ENCODE measurements around the gene DSG1.
"Not testable (repeated sequence)": the region's sequence is repeated elsewhere in the genome, so short reads cannot be mapped to it uniquely, and the experiment has no call there.

Gene DSG1

GRCh38 chr18:31317860-31318259 is at the start of gene DSG1:
DSG1 (plus strand) TSS chr18:31318160; CDS start chr18:31318301, 141 bp downstream.
- DNase-seq: no peak

DNA sequence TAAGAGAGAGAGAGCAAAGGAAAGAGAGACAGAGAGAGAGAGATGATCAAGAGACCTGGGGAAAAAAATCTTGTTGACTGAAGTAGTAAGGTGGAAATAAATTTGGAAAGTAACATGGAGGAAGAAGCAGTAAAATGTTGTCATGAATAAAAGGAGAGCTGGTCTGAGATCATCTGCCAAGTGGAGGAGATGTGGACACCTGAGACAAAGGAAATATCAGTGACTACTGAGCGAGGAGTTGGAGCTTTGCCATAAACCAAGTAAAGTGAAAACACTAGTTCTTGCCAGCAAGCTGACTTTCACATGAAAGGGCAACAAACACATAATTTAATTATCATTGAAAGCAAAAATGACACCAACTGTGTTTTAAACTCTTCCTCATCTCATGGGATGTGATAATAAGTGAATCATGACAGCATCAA is 49.0 kb upstream of the DSG1 start:
- DNase-seq: no peak

DNA sequence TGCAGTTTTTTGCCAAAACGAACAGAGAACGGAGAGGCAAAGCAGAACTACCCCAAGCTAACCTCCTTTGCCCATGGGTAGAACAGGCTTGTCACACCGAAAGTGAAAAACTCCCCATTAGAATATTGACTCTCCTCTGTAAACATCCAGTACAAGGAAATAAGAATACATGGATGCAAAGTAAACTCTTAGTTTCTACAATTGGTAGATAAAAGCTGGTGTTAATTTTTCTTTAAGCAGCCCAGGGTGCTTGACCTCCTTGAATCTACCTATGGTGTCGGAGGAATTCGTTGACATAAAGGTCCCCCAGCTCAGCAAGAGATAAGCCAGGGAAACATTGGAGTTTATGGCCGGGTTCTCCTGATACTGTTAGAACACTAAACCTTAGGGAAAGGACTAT is 48.4 kb upstream of the DSG1 start:
- no peak for DNase-seq

DNA sequence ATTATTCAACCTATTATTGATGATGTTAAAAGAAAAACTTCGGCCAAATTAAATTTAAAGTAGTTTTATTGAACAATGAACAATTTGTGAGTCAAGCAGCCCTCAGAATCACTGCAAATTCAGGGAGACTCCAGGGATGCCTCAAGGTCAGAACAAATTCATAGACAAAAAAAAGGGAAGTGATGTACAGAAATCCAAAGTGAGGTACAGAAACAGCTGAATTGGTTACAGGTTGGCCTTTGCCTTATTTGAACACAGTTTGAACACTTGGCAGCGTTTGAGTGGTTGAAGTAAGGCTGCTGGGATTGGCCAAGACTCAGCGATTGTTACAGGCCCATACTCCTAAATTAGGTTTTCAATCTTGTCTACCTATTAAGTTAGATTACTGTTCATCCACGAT is 47.4 kb upstream of the DSG1 start:
- no peak for DNase-seq

DNA sequence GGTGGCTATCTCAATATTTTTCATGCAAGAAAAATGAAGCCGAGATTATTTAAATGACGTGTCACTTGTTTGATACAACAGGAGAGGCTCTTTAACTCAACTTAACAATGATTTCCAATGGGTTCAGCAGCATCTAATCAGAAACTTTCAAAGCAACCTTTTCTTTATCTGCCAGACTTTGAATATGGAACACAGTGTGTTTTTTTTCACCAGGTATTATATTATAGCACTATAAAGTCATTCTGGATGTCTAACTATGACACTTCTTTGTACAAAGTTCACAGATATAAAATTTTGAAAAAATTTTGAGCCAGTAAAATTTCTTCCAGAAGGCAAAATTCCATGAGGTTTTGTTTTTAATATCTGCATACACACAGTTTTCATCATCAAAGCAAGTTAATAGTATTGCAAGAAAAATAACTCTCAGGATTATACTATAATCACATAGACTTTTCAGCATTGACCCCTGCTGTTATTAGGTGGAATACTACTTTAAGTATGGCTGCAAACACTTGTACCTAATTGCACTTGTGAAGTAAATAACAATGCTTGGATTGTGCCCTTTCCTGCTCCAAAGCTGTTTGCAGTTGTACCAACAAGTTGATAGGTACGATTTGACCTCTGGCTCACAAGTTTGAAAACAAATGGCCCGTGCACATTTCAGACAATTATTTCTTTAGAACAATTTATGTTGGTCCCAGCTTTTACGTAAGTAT is 44.0 kb upstream of the DSG1 start:
- DNase-seq: no peak

DNA sequence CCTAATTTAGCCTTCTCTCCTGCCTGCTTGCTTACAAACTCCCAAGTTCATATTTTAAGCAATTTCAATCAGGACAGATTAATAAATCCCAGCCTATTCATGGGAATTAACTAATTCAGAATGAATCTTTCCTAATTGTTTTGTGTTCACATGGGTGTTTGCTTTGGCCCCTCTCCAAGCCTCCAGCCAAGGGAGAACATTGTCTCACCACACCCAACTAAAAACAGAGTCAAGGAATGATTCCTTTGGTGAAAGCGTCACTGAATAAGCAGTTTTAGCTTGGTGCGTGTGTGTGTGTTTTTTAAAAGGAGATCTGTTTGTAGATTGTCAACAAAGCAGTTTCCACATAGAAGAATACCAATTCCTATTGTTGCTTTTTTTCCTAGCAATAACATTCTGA is 43.0 kb upstream of the DSG1 start:
- no peak for DNase-seq

- no peak for DNase-seq
Measured at GRCh38 chr18:31275722-31276463, 42.1 kb upstream of the DSG1 start.

- no peak for DNase-seq
Measured at GRCh38 chr18:31278609-31279071, 39.3 kb upstream of the DSG1 start.

GRCh38 chr18:31280502-31280901 is 37.5 kb upstream of the DSG1 start:
- DNase-seq: no peak

DNA sequence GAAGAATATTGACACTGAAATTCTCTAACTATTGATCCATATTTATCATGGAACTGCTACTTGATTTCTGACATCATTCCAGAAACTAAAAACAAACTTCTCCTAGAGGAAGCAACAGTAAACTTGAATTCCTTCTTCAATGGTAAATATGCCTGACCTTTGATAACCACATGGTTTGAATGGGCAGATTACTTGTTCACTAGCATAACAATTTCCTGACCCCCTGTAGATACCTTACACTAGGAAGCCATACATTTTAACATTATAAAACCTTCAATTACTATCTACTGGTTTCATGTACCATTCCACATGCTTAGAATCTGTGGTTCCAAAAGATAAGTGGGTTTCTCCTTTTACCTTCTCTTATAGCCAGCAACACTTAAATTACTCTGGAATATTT is 36.5 kb upstream of the DSG1 start:
- no peak for DNase-seq

- not testable (repeated sequence) for DNase-seq
Measured at GRCh38 chr18:31289446-31289845, 28.5 kb upstream of the DSG1 start.

GRCh38 chr18:31291688-31292087 is 26.3 kb upstream of the DSG1 start:
- no peak for DNase-seq

DNA sequence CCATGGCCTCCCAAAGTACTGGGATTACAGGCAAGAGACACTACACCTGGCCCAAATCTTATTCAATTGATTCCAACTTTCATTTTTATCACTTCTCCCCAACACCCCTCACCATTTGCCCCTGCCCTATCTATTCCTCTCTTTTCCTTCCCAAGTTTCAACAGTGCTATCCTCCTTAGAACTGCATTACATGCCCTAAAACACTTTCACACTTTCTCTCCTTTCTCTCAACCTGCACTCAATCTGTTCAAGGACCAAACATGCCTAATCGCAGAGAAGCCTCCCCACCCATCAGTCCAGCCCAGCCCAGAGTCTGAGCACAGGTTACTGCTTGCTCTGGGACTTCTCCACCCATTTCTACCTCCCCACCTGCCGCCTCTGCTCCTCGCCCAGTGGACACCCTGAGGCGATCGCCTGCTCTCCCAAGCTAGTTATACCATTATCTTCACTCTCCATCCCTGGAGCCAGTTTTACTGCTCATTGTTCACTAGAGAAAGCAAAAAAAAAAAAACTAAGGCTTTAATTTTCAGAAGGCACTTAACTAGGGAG is 23.7 kb upstream of the DSG1 start:
- DNase-seq: no peak

- DNase-seq: no peak
Measured at GRCh38 chr18:31297248-31297647, 20.7 kb upstream of the DSG1 start.

- no peak for DNase-seq
Measured at GRCh38 chr18:31301201-31301655, 16.7 kb upstream of the DSG1 start.

GRCh38 chr18:31302991-31303390 is 15.0 kb upstream of the DSG1 start:
- DNase-seq: no peak

GRCh38 chr18:31303771-31304170 is 14.2 kb upstream of the DSG1 start:
- no peak for DNase-seq

DNA sequence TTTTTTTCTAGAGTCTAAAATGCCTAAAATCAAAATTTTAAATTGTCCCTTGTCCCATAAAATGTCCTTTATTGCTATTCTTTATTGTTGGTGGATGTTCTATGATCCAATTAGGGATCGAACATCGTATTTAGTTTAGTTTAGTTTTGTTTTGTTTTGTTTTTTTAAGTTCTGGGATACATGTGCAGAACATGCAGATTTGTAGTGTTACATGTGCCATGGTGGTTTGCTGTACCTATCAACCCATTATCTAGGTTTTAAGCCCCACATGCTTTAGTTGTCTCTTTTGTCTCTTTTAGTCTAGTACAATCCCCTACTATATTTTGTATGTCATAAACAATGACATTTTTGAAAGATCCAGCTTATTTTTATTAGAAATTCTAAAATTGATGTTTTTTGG is 8.8 kb upstream of the DSG1 start:
- DNase-seq: no peak

DNA sequence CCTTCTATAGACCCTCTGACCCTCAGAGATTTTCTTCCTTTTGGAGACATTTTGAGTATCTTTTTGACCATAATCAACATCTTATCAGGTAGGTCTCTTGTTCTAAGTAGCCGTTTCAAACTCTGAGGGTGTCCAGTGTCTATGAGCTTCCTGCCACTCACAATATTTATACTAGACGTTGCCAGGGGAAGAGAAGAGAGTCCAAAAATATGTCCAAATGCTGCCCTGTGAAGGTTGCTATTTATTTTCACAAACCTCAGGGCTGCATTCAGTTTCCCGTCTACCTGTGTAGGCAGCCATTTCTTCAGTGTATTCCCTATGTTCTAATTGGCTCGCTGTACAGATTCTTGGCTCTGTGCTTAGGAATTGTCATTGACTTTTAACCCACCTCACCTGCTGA is 986 bp upstream of the DSG1 start:
- DNase-seq: no peak

GRCh38 chr18:31321719-31322118 is 3.8 kb downstream of the DSG1 start:
- no peak for DNase-seq

DNA sequence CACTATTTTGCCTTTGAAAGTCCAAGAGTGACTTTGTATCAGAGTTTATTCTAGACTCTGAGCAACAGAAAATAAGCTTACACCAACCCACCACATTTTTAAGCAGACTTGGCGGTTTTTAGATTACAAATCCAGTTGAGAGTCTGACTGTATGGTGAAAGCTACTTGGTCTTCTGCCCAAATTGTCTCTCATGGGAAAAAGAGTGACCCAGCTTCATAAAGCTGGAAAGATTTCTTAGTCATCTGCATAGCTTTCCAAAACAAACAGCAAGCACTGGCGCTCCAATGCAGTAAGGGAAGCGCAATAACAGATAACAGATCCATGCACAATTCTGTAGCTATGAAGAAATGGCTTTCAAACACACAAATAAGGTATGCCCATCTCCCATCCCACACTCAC is 7.1 kb downstream of the DSG1 start:
- DNase-seq: no peak

DNA sequence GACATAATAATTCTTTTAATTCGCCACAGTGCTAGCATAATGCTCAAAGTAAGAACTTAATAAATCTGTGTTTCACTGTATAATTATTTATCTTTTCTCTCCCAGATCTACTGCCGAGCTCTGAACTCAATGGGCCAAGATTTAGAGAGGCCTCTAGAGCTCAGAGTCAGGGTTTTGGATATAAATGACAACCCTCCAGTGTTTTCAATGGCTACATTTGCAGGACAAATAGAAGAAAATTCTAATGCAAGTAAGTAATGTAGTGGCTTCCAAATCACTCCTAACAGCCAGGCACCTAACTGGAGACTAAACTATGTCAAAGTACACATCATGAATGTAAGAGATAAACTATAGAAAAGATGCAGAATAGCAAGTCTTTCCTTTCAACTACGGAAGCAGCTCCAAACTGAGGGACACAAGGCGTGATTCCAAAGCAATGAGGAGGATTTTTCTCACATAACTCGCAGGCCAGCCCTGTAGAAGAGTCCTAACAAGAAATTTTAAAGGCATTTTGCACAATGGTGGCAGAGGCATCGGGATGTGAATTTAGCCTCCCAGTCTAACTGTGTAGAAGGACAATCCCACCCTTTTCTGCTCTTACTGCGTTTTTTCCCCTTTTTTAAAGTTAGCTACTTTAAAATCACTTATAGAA is 12.0 kb downstream of the DSG1 start:
- no peak for DNase-seq

DNA sequence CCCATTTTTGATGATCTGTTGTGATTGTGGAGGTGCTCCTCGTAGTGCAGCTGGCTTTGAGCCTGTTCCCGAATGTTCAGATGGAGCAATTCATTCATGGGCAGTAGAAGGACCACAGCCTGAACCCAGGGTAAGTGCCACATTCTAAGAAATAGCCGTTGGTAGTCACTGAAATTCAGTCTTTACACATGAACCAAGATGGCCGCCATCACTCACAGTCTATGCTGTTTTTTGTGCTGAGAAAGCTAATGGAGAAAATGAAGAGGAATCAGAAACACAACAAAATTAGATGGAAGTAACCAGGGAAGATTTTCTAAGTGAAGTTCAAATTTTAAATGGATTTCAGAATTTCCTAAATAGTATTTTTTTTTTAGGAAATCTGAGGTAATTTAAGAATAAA is 25.5 kb downstream of the DSG1 start:
- no peak for DNase-seq

DNA sequence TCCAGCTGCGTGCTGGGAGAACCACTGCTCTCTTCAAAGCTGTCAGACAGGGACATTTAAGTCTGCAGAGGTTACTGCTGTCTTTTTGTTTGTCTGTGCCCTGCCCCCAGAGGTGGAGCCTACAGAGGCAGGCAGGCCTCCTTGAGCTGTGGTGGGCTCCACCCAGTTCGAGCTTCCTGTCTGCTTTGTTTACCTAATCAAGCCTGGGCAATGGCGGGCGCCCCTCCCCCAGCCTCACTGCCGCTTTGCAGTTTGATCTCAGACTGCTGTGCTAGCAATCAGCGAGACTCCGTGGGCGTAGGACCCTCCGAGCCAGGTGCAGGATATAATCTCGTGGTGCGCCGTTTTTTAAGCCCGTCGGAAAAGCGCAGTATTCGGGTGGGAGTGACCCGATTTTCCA is 35.4 kb downstream of the DSG1 start:
- DNase-seq: not testable (repeated sequence)

Data from activated CD4-positive, alpha-beta T cell treated with anti-CD3 and anti-CD28 coated beads, Interleukin-2, amount 50 U/mL, for 16 hours (primary cell).